ENCODE results near the gene DYNC2LI1.

The DYNC2LI1 gene

GRCh38 chr2:43752302-43752701 lies 21.5 kb upstream of the DYNC2LI1 start:
- H2AFZ ChIP-seq (ENCODE audit: low read length), result no peak overlapping the region
- no peak for DNase-seq
- no peaks in the 10 kb centered on the region for H4K20me1 ChIP-seq (ENCODE audit: insufficient read depth, low read length)
- no peak overlapping the region for H3K9ac ChIP-seq (ENCODE audit: low read length)
- no peak overlapping the region for H3K4me3 ChIP-seq (ENCODE audit: low read length)
- no peaks in the 10 kb centered on the region for H3K9me3 ChIP-seq (replicated peaks; ENCODE audit: insufficient read depth, low read length)
- H3K9me2 ChIP-seq (replicated peaks; ENCODE audit: insufficient read depth, low read length), result no peaks in the 10 kb centered on the region
- H3K27ac ChIP-seq (ENCODE audit: low read length), result no peak overlapping the region
- H3K4me1 ChIP-seq (ENCODE audit: low read length), result no peaks in the 10 kb centered on the region
- H3K4me2 ChIP-seq (ENCODE audit: low read depth, low read length), result no peak overlapping the region
- no peaks in the 10 kb centered on the region for H3F3A ChIP-seq (ENCODE audit: insufficient read depth, low read length)
- no peaks in the 10 kb centered on the region for H3K36me3 ChIP-seq (replicated peaks; ENCODE audit: insufficient read depth, low read length)
- no peaks in the 10 kb centered on the region for H3K27me3 ChIP-seq (replicated peaks; ENCODE audit: insufficient read depth, low read length)
- no peaks in the 10 kb centered on the region for H3K79me2 ChIP-seq (ENCODE audit: low read length)
- TF ChIP-seq, protein P1, sequence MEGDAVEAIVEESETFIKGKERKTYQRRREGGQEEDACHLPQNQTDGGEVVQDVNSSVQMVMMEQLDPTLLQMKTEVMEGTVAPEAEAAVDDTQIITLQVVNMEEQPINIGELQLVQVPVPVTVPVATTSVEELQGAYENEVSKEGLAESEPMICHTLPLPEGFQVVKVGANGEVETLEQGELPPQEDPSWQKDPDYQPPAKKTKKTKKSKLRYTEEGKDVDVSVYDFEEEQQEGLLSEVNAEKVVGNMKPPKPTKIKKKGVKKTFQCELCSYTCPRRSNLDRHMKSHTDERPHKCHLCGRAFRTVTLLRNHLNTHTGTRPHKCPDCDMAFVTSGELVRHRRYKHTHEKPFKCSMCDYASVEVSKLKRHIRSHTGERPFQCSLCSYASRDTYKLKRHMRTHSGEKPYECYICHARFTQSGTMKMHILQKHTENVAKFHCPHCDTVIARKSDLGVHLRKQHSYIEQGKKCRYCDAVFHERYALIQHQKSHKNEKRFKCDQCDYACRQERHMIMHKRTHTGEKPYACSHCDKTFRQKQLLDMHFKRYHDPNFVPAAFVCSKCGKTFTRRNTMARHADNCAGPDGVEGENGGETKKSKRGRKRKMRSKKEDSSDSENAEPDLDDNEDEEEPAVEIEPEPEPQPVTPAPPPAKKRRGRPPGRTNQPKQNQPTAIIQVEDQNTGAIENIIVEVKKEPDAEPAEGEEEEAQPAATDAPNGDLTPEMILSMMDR (IDR thresholded peaks at IDR 0.05; ENCODE audit: low read length), result no peak
- TF ChIP-seq EZH2phosphoT487 (IDR thresholded peaks at IDR 0.05; ENCODE audit: low read length) (no peak), EZH2 (optimal IDR thresholded peaks at IDR 0.05; ENCODE audit: low read depth, low read length) (no peak)

DNA sequence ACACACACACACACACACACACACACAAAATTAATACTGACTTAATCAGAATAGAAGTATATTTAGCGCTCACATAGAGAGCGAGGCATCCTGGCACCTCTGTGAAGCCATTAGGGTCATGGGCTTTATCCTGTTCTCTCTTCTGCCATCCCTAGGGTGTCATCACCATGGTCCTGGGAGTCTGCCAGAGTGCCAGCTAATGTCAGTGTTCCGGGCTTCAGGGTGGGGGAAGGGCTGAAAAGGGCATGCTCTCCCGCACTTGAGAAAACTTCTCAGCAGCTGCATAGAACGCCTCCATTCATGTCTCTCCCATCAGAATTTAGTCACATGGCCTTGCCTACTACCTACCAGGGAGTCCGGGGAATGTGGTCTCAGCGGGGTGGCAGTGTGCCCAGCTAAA lies 19.7 kb upstream of the DYNC2LI1 start:
- no peaks in the 10 kb centered on the region for H3K9me2 ChIP-seq (replicated peaks; ENCODE audit: insufficient read depth, low read length)
- no peaks in the 10 kb centered on the region for H4K20me1 ChIP-seq (ENCODE audit: insufficient read depth, low read length)

DNA sequence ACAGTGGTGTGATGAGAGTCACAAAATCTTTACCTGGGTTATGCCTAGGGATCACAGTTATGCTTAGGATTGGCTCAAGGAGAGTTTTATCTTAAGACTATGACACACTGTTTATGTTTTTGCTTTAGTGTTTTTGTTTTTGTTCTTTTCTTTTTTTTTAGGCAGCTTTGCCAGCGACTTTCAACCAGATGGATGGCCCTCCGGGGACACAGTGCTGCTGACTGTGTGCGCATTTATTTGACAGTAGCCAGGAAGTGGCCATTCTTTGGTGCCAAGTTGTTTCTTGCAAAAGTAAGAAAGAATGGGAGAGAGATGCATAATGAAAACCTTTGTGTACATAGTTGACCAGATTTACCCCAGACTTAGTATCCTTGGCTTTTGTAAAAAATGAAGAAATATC lies 15.1 kb upstream of the DYNC2LI1 start:
- H3K27ac ChIP-seq (ENCODE audit: low read length), result no peak overlapping the region
- H3K4me1 ChIP-seq (ENCODE audit: low read length), result no peaks in the 10 kb centered on the region
- H3K4me3 ChIP-seq (ENCODE audit: low read length), result no peak overlapping the region
- H3K27me3 ChIP-seq (replicated peaks; ENCODE audit: insufficient read depth, low read length), result no peaks in the 10 kb centered on the region
- H2AFZ ChIP-seq (ENCODE audit: low read length), result no peak overlapping the region
- H3K79me2 ChIP-seq (ENCODE audit: low read length), result no peaks in the 10 kb centered on the region
- no peak for TF ChIP-seq EZH2 (optimal IDR thresholded peaks at IDR 0.05; ENCODE audit: low read depth, low read length)
- TF ChIP-seq, protein P1 (IDR thresholded peaks at IDR 0.05; ENCODE audit: low read length), result no peak
- TF ChIP-seq EZH2phosphoT487 (IDR thresholded peaks at IDR 0.05; ENCODE audit: low read length), result no peak
- no peak for DNase-seq
- no peaks in the 10 kb centered on the region for H4K20me1 ChIP-seq (ENCODE audit: insufficient read depth, low read length)
- no peaks in the 10 kb centered on the region for H3K36me3 ChIP-seq (replicated peaks; ENCODE audit: insufficient read depth, low read length)
- H3K9me3 ChIP-seq (replicated peaks; ENCODE audit: insufficient read depth, low read length), result no peaks in the 10 kb centered on the region
- no peaks in the 10 kb centered on the region for H3K9me2 ChIP-seq (replicated peaks; ENCODE audit: insufficient read depth, low read length)
- no peaks in the 10 kb centered on the region for H3F3A ChIP-seq (ENCODE audit: insufficient read depth, low read length)
- H3K9ac ChIP-seq (ENCODE audit: low read length), result no peak overlapping the region
- no peak overlapping the region for H3K4me2 ChIP-seq (ENCODE audit: low read depth, low read length)

More for the DNA sequence above, 19.7 kb upstream of the DYNC2LI1 start:
- no peak overlapping the region for H2AFZ ChIP-seq (ENCODE audit: low read length)
- H3K9ac ChIP-seq (ENCODE audit: low read length), result no peak overlapping the region
- H3K36me3 ChIP-seq (replicated peaks; ENCODE audit: insufficient read depth, low read length), result no peaks in the 10 kb centered on the region
- no peak overlapping the region for H3K4me2 ChIP-seq (ENCODE audit: low read depth, low read length)
- no peaks in the 10 kb centered on the region for H3K79me2 ChIP-seq (ENCODE audit: low read length)
- DNase-seq, result no peak
- H3K4me1 ChIP-seq (ENCODE audit: low read length), result no peaks in the 10 kb centered on the region
- no peak overlapping the region for H3K27ac ChIP-seq (ENCODE audit: low read length)
- no peaks in the 10 kb centered on the region for H3K9me3 ChIP-seq (replicated peaks; ENCODE audit: insufficient read depth, low read length)
- no peaks in the 10 kb centered on the region for H3K27me3 ChIP-seq (replicated peaks; ENCODE audit: insufficient read depth, low read length)
- TF ChIP-seq EZH2 (optimal IDR thresholded peaks at IDR 0.05; ENCODE audit: low read depth, low read length), result no peak
- no peak for TF ChIP-seq EZH2phosphoT487 (IDR thresholded peaks at IDR 0.05; ENCODE audit: low read length)
- TF ChIP-seq, protein P1 (IDR thresholded peaks at IDR 0.05; ENCODE audit: low read length), result no peak
- H3K4me3 ChIP-seq (ENCODE audit: low read length), result no peak overlapping the region
- no peaks in the 10 kb centered on the region for H3F3A ChIP-seq (ENCODE audit: insufficient read depth, low read length)

Measured in MM.1S (cell line).